Motor neuron (in vitro differentiated cells): ENCODE measurements around the gene NPC2. TPM values are rescaled to one million over a fixed set of nuclear protein-coding genes. Genes with fewer than 3 reads are reported as not detected.
A peak's percentile ranks its signal among the peaks of the same experiment; 100 is the strongest.
"Not testable (repeated sequence)": the region's sequence is repeated elsewhere in the genome, so short reads cannot be mapped to it uniquely, and the experiment has no call there.

Experiments used
- ATAC-seq, 8 experiments: fragments of 200-7000 bp; cut with Tn5 transposase; replicated peaks in 6 of 8; 2 replicates each; pipeline ENCODE4 v1.8.0; 2021; ENCODE audit warnings: mild to moderate bottlenecking in 8 of 8, moderate library complexity in 8 of 8
- H3K27ac ChIP-seq, 2 donors: fragments of 250-450 bp; sonication (Bioruptor Pico); 2 replicates each; pipeline ENCODE4 v1.9.0; 2021; ENCODE audit warnings: antibody characterized with exemption in 2 of 2, mild to moderate bottlenecking in 2 of 2, moderate library complexity in 1 of 2
- H3K4me1 ChIP-seq, 2 donors: fragments of 250-450 bp; sonication (Bioruptor Pico); replicated peaks in 1 of 2; 2 replicates each; pipeline ENCODE4 v1.6.1; 2021; ENCODE audit warnings: antibody characterized with exemption in 2 of 2, mild to moderate bottlenecking in 2 of 2, moderate library complexity in 1 of 2
- H3K4me3 ChIP-seq, 5 donors: fragments of 250-450 bp; sonication (Bioruptor Pico); 2 replicates each; pipeline ENCODE4 v1.9.0; 2021; ENCODE audit warnings: antibody characterized with exemption in 5 of 5, mild to moderate bottlenecking in 5 of 5, moderate library complexity in 4 of 5
- WGBS, 10 experiments: fragments of 450-650 bp; shearing (Covaris generic); methylation state at CpG; one replicate each; pipeline ENCODE4 v1.0.0; 2022; 5-methylcytosine and 5-hydroxymethylcytosine counted together
- in situ Hi-C, 9 experiments: fragments of 400-800 bp; cut with MboI; loops; one replicate each; pipeline ENCODE4 v1.15.0; 2021; ENCODE audit warnings: low sequenced_read_pairs in 9 of 9, low pct_unique_long_range_greater_than_20kb in 2 of 9; ENCODE audit not compliant: unreplicated experiment in 9 of 9
- total RNA-seq, 8 experiments: library from RNA; unstranded; fragments of 300-600 nt; gene quantifications; 2 replicates each; pipeline versions ENCODE4 v1.2.3 to v1.2.4, GENCODE V29; 2022

NPC2 gene
- total RNA-seq, 8 experiments from 2014 or later: 37.5 to 219 (median 56.2) TPM

GRCh38 chr14:74457565-74457895 is 35.6 kb downstream of the NPC2 start:
- Histone ChIP-seq H3K27ac (peak overlapping the region; percentile 33 to 72), H3K4me3 (no peak overlapping the region), H3K4me1 (peaks cover 5 to 18% of the 10 kb centered on the region in 2 donors)
- 17 to 100% (median 70%) methylated on average over 1 to 3 of the region's 4 CpGs; no CpG with 5 or more reads in 4 of the 10 experiments for WGBS, 10 experiments
- in situ Hi-C loops: loop anchor here in 1 of 9 experiments (25.0 kb wide), 1 partner anchor 95 kb away; no protein-coding TSS in a partner anchor
- no peak for ATAC-seq

GRCh38 chr14:74456684-74457564 is 36.2 kb downstream of the NPC2 start:
- in situ Hi-C loops: loop anchor here in 1 of 9 experiments (25.0 kb wide), 1 partner anchor 95 kb away; no protein-coding TSS in a partner anchor
- Histone ChIP-seq H3K4me1 (peaks cover 5 to 18% of the 10 kb centered on the region in 2 donors), H3K4me3 (no peak overlapping the region), H3K27ac (peak overlapping the region; percentile 33 to 72)
- 0 to 84% (median 73%) methylated on average over 1 to 9 of the region's 17 CpGs for WGBS, 10 experiments
- ATAC-seq: peak in 5 of 8 experiments; percentile 73 to 94 (median 81)

GRCh38 chr14:74454397-74454796 is 38.7 kb downstream of the NPC2 start:
- H3K27ac ChIP-seq, ATAC-seq, H3K4me1 ChIP-seq, H3K4me3 ChIP-seq: not testable (repeated sequence)
- 63 to 88% (median 69%) methylated on average over 2 to 5 of the region's 5 CpGs; no CpG with 5 or more reads in 4 of the 10 experiments for WGBS, 10 experiments
- in situ Hi-C loops: loop anchor here in 1 of 9 experiments (25.0 kb wide), 1 partner anchor 92 kb away; no protein-coding TSS in a partner anchor

- WGBS, 10 experiments: 0 to 60% (median 25%) methylated on average over 1 to 3 of the region's 3 CpGs; no CpG with 5 or more reads in 1 of the 10 experiments
- H3K27ac ChIP-seq: no peak overlapping the region
- in situ Hi-C loops: no loop called here
- no peaks in the 10 kb centered on the region for H3K4me1 ChIP-seq
- no peak overlapping the region for H3K4me3 ChIP-seq
- peak in 3 of 8 experiments; percentile 38 to 85 (median 81) for ATAC-seq
Observed at GRCh38 chr14:74444866-74445265, 48.2 kb downstream of the NPC2 start.

- ATAC-seq: no peak
Observed at GRCh38 chr14:74442757-74443156, 50.3 kb downstream of the NPC2 start.

GRCh38 chr14:74441113-74441512 is 52.0 kb downstream of the NPC2 start:
- ATAC-seq: no peak
- Histone ChIP-seq H3K27ac (no peak overlapping the region), H3K4me1 (no peaks in the 10 kb centered on the region), H3K4me3 (no peak overlapping the region)
- in situ Hi-C loops: no loop called here
- 28 to 93% (median 75%) methylated on average over 1 to 2 of the region's 3 CpGs; no CpG with 5 or more reads in 1 of the 10 experiments for WGBS, 10 experiments

More at GRCh38 chr14:74442757-74443156, 50.3 kb downstream of the NPC2 start:
- no peaks in the 10 kb centered on the region for H3K4me1 ChIP-seq
- H3K27ac ChIP-seq: no peak overlapping the region
- in situ Hi-C loops: no loop called here
- no peak overlapping the region for H3K4me3 ChIP-seq

GRCh38 chr14:74438351-74438915 is 54.7 kb downstream of the NPC2 start:
- Histone ChIP-seq H3K27ac (no peak overlapping the region), H3K4me3 (no peak overlapping the region), H3K4me1 (no peaks in the 10 kb centered on the region)
- in situ Hi-C loops: no loop called here
- WGBS, 10 experiments: 33 to 91% (median 65%) methylated on average over 1 to 3 of the region's 3 CpGs; no CpG with 5 or more reads in 1 of the 10 experiments
- no peak for ATAC-seq

- Histone ChIP-seq H3K4me1 (no peaks in the 10 kb centered on the region), H3K4me3 (no peak overlapping the region), H3K27ac (no peak overlapping the region)
- ATAC-seq: no peak
- in situ Hi-C loops: no loop called here
- 0 to 30% (median 21%) methylated on average over 1 to 3 of the region's 3 CpGs; no CpG with 5 or more reads in 1 of the 10 experiments for WGBS, 10 experiments
Observed at GRCh38 chr14:74437496-74438053, 55.5 kb downstream of the NPC2 start.

DNA sequence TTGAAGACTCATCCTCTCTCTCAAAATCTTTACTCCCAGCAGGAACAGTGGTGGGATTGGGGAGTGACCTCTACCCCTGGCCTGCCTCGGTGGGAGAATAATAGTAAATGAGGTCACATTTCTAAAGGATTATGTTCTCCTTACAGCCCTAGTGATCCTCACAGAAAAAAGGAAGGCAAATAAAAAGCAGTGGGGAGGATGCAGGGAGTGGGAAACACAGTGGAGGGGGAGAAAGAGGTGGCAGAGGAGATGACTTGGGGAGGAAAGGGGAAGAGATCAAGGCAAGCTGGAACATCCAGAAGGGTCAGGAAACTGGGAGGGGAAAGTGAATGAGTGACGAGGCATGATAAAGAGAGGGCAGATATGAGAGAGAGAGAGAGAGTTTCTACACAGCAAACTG is 58.8 kb downstream of the NPC2 start:
- WGBS, 10 experiments: 0 to 50% (median 26%) methylated on average over 2 of the region's 2 CpGs; no CpG with 5 or more reads in 6 of the 10 experiments

DNA sequence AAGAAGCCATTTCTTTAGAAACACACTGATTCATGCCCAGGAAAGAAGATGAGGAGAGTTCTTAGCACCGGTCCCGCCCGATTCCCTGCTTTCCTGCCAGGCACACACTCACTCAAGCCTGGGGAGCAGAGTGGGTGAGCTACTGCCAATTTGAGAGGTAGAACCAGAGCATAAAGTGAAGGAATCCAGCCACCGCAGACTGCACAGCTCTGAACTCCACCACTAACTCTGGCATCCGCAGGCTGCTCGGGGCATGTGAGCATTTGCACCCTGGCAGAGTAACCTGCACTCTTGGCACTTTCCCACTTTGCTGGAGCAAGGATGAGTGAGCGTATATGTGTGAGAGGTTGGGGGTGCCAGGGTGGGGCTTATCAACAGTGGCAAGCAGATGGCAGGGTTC is 63.1 kb downstream of the NPC2 start:
- Histone ChIP-seq H3K27ac (no peak overlapping the region), H3K4me1 (no peaks in the 10 kb centered on the region), H3K4me3 (no peak overlapping the region)
- in situ Hi-C loops: no loop called here
- WGBS, 10 experiments: 0 to 86% (median 83%) methylated on average over 1 to 3 of the region's 7 CpGs; no CpG with 5 or more reads in 3 of the 10 experiments
- ATAC-seq: no peak

More for the DNA sequence above, 58.8 kb downstream of the NPC2 start:
- no peak for ATAC-seq
- Histone ChIP-seq H3K4me1 (no peaks in the 10 kb centered on the region), H3K27ac (no peak overlapping the region), H3K4me3 (no peak overlapping the region)
- in situ Hi-C loops: no loop called here

Other genes starting within 250 kb of the NPC2 start
- gene ABCD4, start 190.4 kb downstream of the NPC2 start, total RNA-seq: 10 to 100 TPM; 39.3 to 75.6 (median 58.0) TPM
- gene VRTN, start 144.8 kb downstream of the NPC2 start, total RNA-seq: under 1 TPM in 6 of 8 experiments, not detected in 2; 0.05 to 0.43 (median 0.24) TPM
- under 1 TPM in 5 of 8 experiments, not detected in 3; 0.17 to 0.71 (median 0.33) TPM for gene SYNDIG1L, start 67.1 kb downstream of the NPC2 start, total RNA-seq
- gene ISCA2, start 460 bp upstream of the NPC2 start, total RNA-seq: 10 to 100 TPM; 14.9 to 30.4 (median 18.9) TPM
- gene LTBP2, start 118.9 kb upstream of the NPC2 start, total RNA-seq: 10 to 100 TPM in 1 of 8 experiments, 1 to 10 TPM in 5, under 1 TPM in 2; 0.46 to 27.0 (median 1.2) TPM
- 10 to 100 TPM; 22.1 to 39.9 (median 29.0) TPM for gene AREL1, start 219.8 kb upstream of the NPC2 start, total RNA-seq
- 10 to 100 TPM; 21.9 to 66.7 (median 43.3) TPM for gene FCF1, start 219.8 kb upstream of the NPC2 start, total RNA-seq